Naive thymus-derived CD8-positive, alpha-beta T cell (primary cell): ENCODE data around the gene AGFG2. TPM values are rescaled to one million over a fixed set of nuclear protein-coding genes. Genes with fewer than 3 reads are reported as not detected.
"Not testable (repeated sequence)": the region's sequence is repeated elsewhere in the genome, so short reads cannot be mapped to it uniquely, and the experiment has no call there.

Experiments used
- ATAC-seq, 2 donors: fragments of 150-1000 bp; cut with Tn5 transposase in 1 of 2; sonication (Bioruptor Pico), chemical (Tn5 transposase) in 1 of 2; 1 replicate in 1 of 2; 2 replicates in 1 of 2; pipeline ENCODE4 v1.10.0; 2021; ENCODE audit warnings: mild to moderate bottlenecking in 2 of 2, moderate library complexity in 2 of 2
- POLR2A ChIA-PET: fragments of 350-600 bp; sonication (Branson Sonifier 250); formaldehyde crosslinking; loops from one replicate; lab custom pipeline; 2021; ENCODE audit warnings: antibody characterized with exemption; lab: Charles Lee
- DNase-seq, 10 donors: peaks; one replicate each; pipeline versions ENCODE4 v3.0.0 to v3.0.0-alpha.2; 2020 to 2022
- H3K27ac Mint-ChIP-seq, 10 donors: one replicate each; pipeline ENCODE4 v1.8.0; 2020 to 2022; ENCODE audit warnings: mild to moderate bottlenecking in 10 of 10, mixed read lengths in 10 of 10, moderate library complexity in 4 of 10, inconsistent platforms in 1 of 10
- H3K27me3 Mint-ChIP-seq, 5 donors: one replicate each; pipeline ENCODE4 v1.8.0; 2021 to 2022; ENCODE audit warnings: mixed read lengths in 5 of 5
- H3K36me3 Mint-ChIP-seq, 3 donors: one replicate each; pipeline ENCODE4 v1.8.0; 2020 to 2022; ENCODE audit warnings: mixed read lengths in 3 of 3, mild to moderate bottlenecking in 2 of 3, inconsistent platforms in 1 of 3
- H3K4me1 Mint-ChIP-seq, 4 donors: one replicate each; pipeline ENCODE4 v1.8.0; 2021 to 2022; ENCODE audit warnings: mixed read lengths in 4 of 4
- H3K4me3 Mint-ChIP-seq, 10 donors: one replicate each; pipeline ENCODE4 v1.8.0; 2020 to 2022; ENCODE audit warnings: mild to moderate bottlenecking in 10 of 10, mixed read lengths in 10 of 10, moderate library complexity in 6 of 10, inconsistent platforms in 1 of 10
- H3K9me3 Mint-ChIP-seq, 9 donors: one replicate each; pipeline ENCODE4 v1.8.0; 2020 to 2022; ENCODE audit warnings: mixed read lengths in 9 of 9, mild to moderate bottlenecking in 3 of 9, inconsistent platforms in 1 of 9, moderate library complexity in 1 of 9
- polyA plus RNA-seq, 3 donors: library from polyadenylated mRNA; unstranded; fragments of 300-500 nt; fragmentation: Illumina TruSeq; gene quantifications; one replicate each; pipeline ENCODE4 v1.2.3, GENCODE V29; 2021
- total RNA-seq, 8 experiments: library from RNA in 2 of 8; stranded (reverse) in 2 of 8; gene quantifications; one replicate each; pipeline ENCODE4 v1.2.3 and lab custom pipeline; 2021 to 2026

The AGFG2 gene
- total RNA-seq = 10 to 100 TPM; 19.0 to 22.0 TPM
- 10 to 100 TPM in 2 of 3 donors, 1 to 10 TPM in 1; 5.8 to 13.6 (median 11.5) TPM for polyA plus RNA-seq
- 19.1 to 25.0 (median 22.0) reads per million in 6 experiments for total RNA-seq (lab: John Stamatoyannopoulos, UW)

GRCh38 chr7:100538654-100539435 is at the start of gene AGFG2:
Gene AGFG2 (plus strand): TSS chr7:100539203. CDS start chr7:100539347, 144 bp downstream.
- ATAC-seq = peak; percentile 94
- peaks cover 0 to 3% (median 0%) of the 10 kb centered on the region in 3 donors for H3K36me3 Mint-ChIP-seq
- H3K27ac Mint-ChIP-seq = peak within 1 kb of the TSS; percentile 78 to 99 (median 90)
- H3K27me3 Mint-ChIP-seq = peaks cover 0 to 2% (median 0%) of the 10 kb centered on the region in 5 donors
- peak within 1 kb of the TSS; percentile 92 to 100 (median 98) for H3K4me3 Mint-ChIP-seq
- H3K4me1 Mint-ChIP-seq = peaks cover 17 to 52% (median 49%) of the 10 kb centered on the region in 4 donors
- DNase-seq = peak; percentile 98 to 100 (median 100)
- POLR2A ChIA-PET = interaction anchor here (0.6 to 2.2 kb wide), 16 partner anchors 8 to 109 kb away, joined by 3 to 14 read pairs (median 5); partner anchors contain the start of genes FBXO24, LRCH4, MEPCE and PPP1R35
- H3K9me3 Mint-ChIP-seq = no peaks in the 10 kb centered on the region

GRCh38 chr7:100489824-100490223 is 49.2 kb upstream of the AGFG2 start:
- H3K36me3 Mint-ChIP-seq = no peaks in the 10 kb centered on the region
- no peak overlapping the region for H3K4me3 Mint-ChIP-seq
- no peaks in the 10 kb centered on the region for H3K9me3 Mint-ChIP-seq
- peaks cover 0 to 5% (median 0%) of the 10 kb centered on the region in 5 donors for H3K27me3 Mint-ChIP-seq
- peaks cover 9 to 31% (median 16%) of the 10 kb centered on the region in 4 donors for H3K4me1 Mint-ChIP-seq
- POLR2A ChIA-PET = interaction anchor here (0.5 to 0.7 kb wide), 2 partner anchors 10 to 61 kb away, joined by 3 to 5 read pairs; no protein-coding TSS in a partner anchor
- H3K27ac Mint-ChIP-seq = peak overlapping the region in 1 of 10 donors; percentile 41
- ATAC-seq (peak in 1 of 2 donors; percentile 30), DNase-seq (peak in 1 of 10 donors; percentile 42)

- Mint-ChIP-seq H3K4me3 (no peak overlapping the region), H3K9me3 (no peaks in the 10 kb centered on the region), H3K27me3 (peaks cover 0 to 10% (median 0%) of the 10 kb centered on the region in 5 donors), H3K36me3 (no peaks in the 10 kb centered on the region), H3K27ac (no peak overlapping the region), H3K4me1 (peaks cover 9 to 36% (median 16%) of the 10 kb centered on the region in 4 donors)
- ATAC-seq (no peak), DNase-seq (peak in 1 of 10 donors; percentile 42)
- POLR2A ChIA-PET = interaction anchor here (0.5 to 1.4 kb wide), 2 partner anchors 11 to 12 kb away, joined by 3 to 5 read pairs; partner anchors contain the start of gene TSC22D4
Observed at GRCh38 chr7:100490483-100491191, 48.4 kb upstream of the AGFG2 start.

- ATAC-seq (no peak), DNase-seq (no peak)
- Mint-ChIP-seq H3K27ac (peak overlapping the region in 1 of 10 donors; percentile 64), H3K9me3 (no peaks in the 10 kb centered on the region), H3K36me3 (no peaks in the 10 kb centered on the region), H3K4me1 (peaks cover 7 to 36% (median 16%) of the 10 kb centered on the region in 4 donors), H3K27me3 (peaks cover 0 to 11% (median 0%) of the 10 kb centered on the region in 5 donors), H3K4me3 (no peak overlapping the region)
- POLR2A ChIA-PET = interaction anchor here (0.6 to 1.4 kb wide), 2 partner anchors 12 to 69 kb away, joined by 3 to 5 read pairs; partner anchors contain the start of gene TSC22D4
Observed at GRCh38 chr7:100491192-100491578, 47.8 kb upstream of the AGFG2 start.

GRCh38 chr7:100492738-100493475 is 46.1 kb upstream of the AGFG2 start:
- ATAC-seq = peak in 1 of 2 donors; percentile 13
- Mint-ChIP-seq H3K27ac (peak overlapping the region in 9 of 10 donors; percentile 36 to 92 (median 69)), H3K27me3 (peaks cover 0 to 12% (median 0%) of the 10 kb centered on the region in 5 donors), H3K9me3 (no peaks in the 10 kb centered on the region), H3K4me3 (peak overlapping the region; percentile 47 to 87 (median 77)), H3K36me3 (no peaks in the 10 kb centered on the region), H3K4me1 (peaks cover 7 to 36% (median 16%) of the 10 kb centered on the region in 4 donors)
- POLR2A ChIA-PET = interaction anchor here (0.6 to 3.0 kb wide), 12 partner anchors 14 to 93 kb away, joined by 3 to 14 read pairs (median 4); partner anchors contain the start of genes AGFG2, FBXO24, MEPCE and TSC22D4
- DNase-seq = peak in 1 of 10 donors; percentile 36

GRCh38 chr7:100493476-100494264 is 45.3 kb upstream of the AGFG2 start:
- Mint-ChIP-seq H3K4me3 (peak overlapping the region; percentile 47 to 87 (median 77)), H3K9me3 (no peaks in the 10 kb centered on the region), H3K36me3 (no peaks in the 10 kb centered on the region), H3K4me1 (peaks cover 7 to 36% (median 16%) of the 10 kb centered on the region in 4 donors), H3K27ac (peak overlapping the region in 7 of 10 donors; percentile 31 to 82 (median 70)), H3K27me3 (peaks cover 0 to 12% (median 0%) of the 10 kb centered on the region in 5 donors)
- DNase-seq = peak; percentile 34 to 74 (median 54)
- POLR2A ChIA-PET = interaction anchor here (0.5 to 3.0 kb wide), 13 partner anchors 15 to 93 kb away, joined by 3 to 14 read pairs (median 5); partner anchors contain the start of genes AGFG2, FBXO24 and TSC22D4
- peak; percentile 93 to 97 for ATAC-seq

- H3K27me3 Mint-ChIP-seq = peaks cover 0 to 12% (median 0%) of the 10 kb centered on the region in 5 donors
- H3K4me1 Mint-ChIP-seq = peaks cover 7 to 30% (median 15%) of the 10 kb centered on the region in 4 donors
- H3K36me3 Mint-ChIP-seq = no peaks in the 10 kb centered on the region
- H3K27ac Mint-ChIP-seq = peak overlapping the region in 3 of 10 donors; percentile 24 to 45 (median 35)
- POLR2A ChIA-PET = interaction anchor here (0.9 to 2.7 kb wide), 3 partner anchors 14 to 63 kb away, joined by 6 to 12 read pairs (median 7); no protein-coding TSS in a partner anchor
- DNase-seq (peak in 1 of 10 donors; percentile 2), ATAC-seq (no peak)
- no peaks in the 10 kb centered on the region for H3K9me3 Mint-ChIP-seq
- H3K4me3 Mint-ChIP-seq = no peak overlapping the region
Observed at GRCh38 chr7:100496509-100496908, 42.5 kb upstream of the AGFG2 start.

- DNase-seq, H3K27ac Mint-ChIP-seq, H3K9me3 Mint-ChIP-seq, H3K4me3 Mint-ChIP-seq, H3K27me3 Mint-ChIP-seq, H3K4me1 Mint-ChIP-seq, H3K36me3 Mint-ChIP-seq, POLR2A ChIA-PET, ATAC-seq: not testable (repeated sequence)
Observed at GRCh38 chr7:100500743-100501142, 38.3 kb upstream of the AGFG2 start.

GRCh38 chr7:100504031-100504430 is 35.0 kb upstream of the AGFG2 start:
- not testable (repeated sequence) for H3K27me3 Mint-ChIP-seq, H3K4me1 Mint-ChIP-seq, DNase-seq, H3K9me3 Mint-ChIP-seq, H3K36me3 Mint-ChIP-seq, ATAC-seq, H3K4me3 Mint-ChIP-seq
- POLR2A ChIA-PET = interaction anchor here (0.7 kb wide), 2 partner anchors 67 to 187 kb away, joined by 4 to 5 read pairs; no protein-coding TSS in a partner anchor
- peak overlapping the region in 1 of 10 donors; percentile 56 for H3K27ac Mint-ChIP-seq

GRCh38 chr7:100504887-100505611 is 34.0 kb upstream of the AGFG2 start:
- no peak for ATAC-seq
- DNase-seq = no peak
- H3K4me1 Mint-ChIP-seq = peaks cover 0 to 3% (median 0%) of the 10 kb centered on the region in 4 donors
- no peak overlapping the region for H3K4me3 Mint-ChIP-seq
- H3K9me3 Mint-ChIP-seq = no peaks in the 10 kb centered on the region
- no peaks in the 10 kb centered on the region for H3K36me3 Mint-ChIP-seq
- POLR2A ChIA-PET = interaction anchor here (0.7 kb wide), 2 partner anchors 41 to 68 kb away, joined by 3 to 5 read pairs; no protein-coding TSS in a partner anchor
- H3K27me3 Mint-ChIP-seq = peaks cover 0 to 2% (median 0%) of the 10 kb centered on the region in 5 donors
- H3K27ac Mint-ChIP-seq = no peak overlapping the region
